Parathyroid adenoma (tissue), 2 donors: ENCODE data around the gene PCDHA4.
A peak's percentile ranks its signal among the peaks of the same experiment; 100 is the strongest.

Experiments used
- H2AFZ ChIP-seq: fragments of 300-600 bp; sonication (generic); one replicate; pipeline ENCODE4 v1.7.0; 2017; ENCODE audit warnings: antibody characterized with exemption, mild to moderate bottlenecking
- H3K27ac ChIP-seq: fragments of 300-600 bp; sonication (generic); one replicate; pipeline ENCODE4 v1.7.0; 2017
- H3K27me3 ChIP-seq: fragments of 300-600 bp; sonication (generic); one replicate; pipeline ENCODE4 v1.7.0; 2017; ENCODE audit warnings: low read length; ENCODE audit not compliant: control insufficient read depth, insufficient read depth
- H3K36me3 ChIP-seq: fragments of 300-600 bp; sonication (generic); one replicate; pipeline ENCODE4 v1.7.0; 2017; ENCODE audit warnings: low read length; ENCODE audit not compliant: control insufficient read depth, insufficient read depth
- H3K4me1 ChIP-seq: fragments of 300-600 bp; sonication (generic); one replicate; pipeline ENCODE4 v1.7.0; 2017; ENCODE audit warnings: control low read depth
- H3K4me2 ChIP-seq: fragments of 300-600 bp; sonication (generic); one replicate; pipeline ENCODE4 v1.7.0; 2017; ENCODE audit warnings: low read length
- H3K4me3 ChIP-seq: fragments of 300-600 bp; sonication (generic); one replicate; pipeline ENCODE4 v1.7.0; 2017; ENCODE audit warnings: low read depth, low read length
- H3K79me2 ChIP-seq: fragments of 300-600 bp; sonication (generic); one replicate; pipeline ENCODE4 v1.7.0; 2017; ENCODE audit warnings: control low read depth
- H3K9ac ChIP-seq: fragments of 300-600 bp; sonication (generic); one replicate; pipeline ENCODE4 v1.7.0; 2017; ENCODE audit warnings: mild to moderate bottlenecking
- H3K9me3 ChIP-seq: fragments of 300-600 bp; sonication (generic); one replicate; pipeline ENCODE4 v1.7.0; 2017; ENCODE audit warnings: low read length; ENCODE audit not compliant: control insufficient read depth
- CTCF ChIP-seq: fragments of 300-600 bp; sonication (generic); IDR thresholded peaks from one replicate; pipeline ENCODE4 v1.7.0; 2017; ENCODE audit warnings: antibody characterized with exemption, mild to moderate bottlenecking
- donor health status: primary hyperparathyroidism.

PCDHA4 gene

GRCh38 chr5:140806834-140807775 is at the start of gene PCDHA4:
TSS of gene PCDHA4 (plus strand) at chr5:140807068.
- Histone ChIP-seq H3K4me3 (no peak within 1 kb of the TSS), H2AFZ (peak within 1 kb of the TSS; percentile 71), H3K4me2 (peak within 1 kb of the TSS; percentile 26), H3K4me1 (no peaks in the 10 kb centered on the region), H3K36me3 (no peaks in the 10 kb centered on the region), H3K79me2 (no peaks in the 10 kb centered on the region), H3K9ac (no peak within 1 kb of the TSS), H3K27me3 (no peaks in the 10 kb centered on the region), H3K27ac (peak within 1 kb of the TSS; percentile 79), H3K9me3 (no peaks in the 10 kb centered on the region)
- TF ChIP-seq CTCF = peak; percentile 31

GRCh38 chr5:140764177-140764973 is 42.5 kb upstream of the PCDHA4 start:
- no peaks in the 10 kb centered on the region for H3K79me2 ChIP-seq
- no peaks in the 10 kb centered on the region for H3K4me1 ChIP-seq
- H3K4me2 ChIP-seq = no peak overlapping the region
- H3K27ac ChIP-seq = no peak overlapping the region
- peaks cover 3% of the 10 kb centered on the region for H3K9me3 ChIP-seq
- no peak overlapping the region for H3K4me3 ChIP-seq
- no peak for TF ChIP-seq CTCF
- no peak overlapping the region for H2AFZ ChIP-seq
- H3K36me3 ChIP-seq = no peaks in the 10 kb centered on the region
- H3K27me3 ChIP-seq = no peaks in the 10 kb centered on the region
- no peak overlapping the region for H3K9ac ChIP-seq

GRCh38 chr5:140767444-140767843 is 39.4 kb upstream of the PCDHA4 start:
- Histone ChIP-seq H3K27ac (no peak overlapping the region), H3K4me1 (no peaks in the 10 kb centered on the region), H3K36me3 (no peaks in the 10 kb centered on the region), H3K9me3 (peaks cover 3% of the 10 kb centered on the region), H2AFZ (no peak overlapping the region), H3K4me2 (no peak overlapping the region), H3K4me3 (no peak overlapping the region), H3K27me3 (no peaks in the 10 kb centered on the region), H3K9ac (no peak overlapping the region), H3K79me2 (no peaks in the 10 kb centered on the region)
- TF ChIP-seq CTCF = no peak

- H3K36me3 ChIP-seq = peaks cover 2% of the 10 kb centered on the region
- no peak for TF ChIP-seq CTCF
- H3K4me2 ChIP-seq = no peak overlapping the region
- H3K4me3 ChIP-seq = no peak overlapping the region
- H3K79me2 ChIP-seq = no peaks in the 10 kb centered on the region
- no peaks in the 10 kb centered on the region for H3K4me1 ChIP-seq
- H3K27me3 ChIP-seq = no peaks in the 10 kb centered on the region
- H3K27ac ChIP-seq = no peak overlapping the region
- H2AFZ ChIP-seq = no peak overlapping the region
- no peak overlapping the region for H3K9ac ChIP-seq
- no peaks in the 10 kb centered on the region for H3K9me3 ChIP-seq
These were observed 26.4 kb upstream of the PCDHA4 start for GRCh38 chr5:140780512-140780911.
